ENCODE measurements around the gene DHRS13.
A peak's percentile ranks its signal among the peaks of the same experiment; 100 is the strongest.

The DHRS13 gene

GRCh38 chr17:28858801-28859355 lies 44.0 kb downstream of the DHRS13 start:
- DNase-seq (ENCODE audit: low read depth in 2 of 2): no peak

GRCh38 chr17:28857905-28858800 lies 44.7 kb downstream of the DHRS13 start:
- DNase-seq (ENCODE audit: low read depth in 2 of 2): no peak

- DNase-seq (ENCODE audit: low read depth in 2 of 2): no peak
Observed at GRCh38 chr17:28856028-28856574, 46.8 kb downstream of the DHRS13 start.

GRCh38 chr17:28855336-28855679 lies 47.6 kb downstream of the DHRS13 start:
- no peak for DNase-seq (ENCODE audit: low read depth in 2 of 2)

GRCh38 chr17:28854457-28855335 lies 48.2 kb downstream of the DHRS13 start, which contains the start of gene ERAL1:
Gene ERAL1 (plus strand): TSS chr17:28855016. CDS start chr17:28855035, 19 bp downstream.
- DNase-seq (ENCODE audit: low read depth in 2 of 2): peak; percentile 71 to 74

GRCh38 chr17:28853295-28853694 lies 49.6 kb downstream of the DHRS13 start:
- no peak for DNase-seq (ENCODE audit: low read depth in 2 of 2)

GRCh38 chr17:28849281-28849680 lies 53.6 kb downstream of the DHRS13 start:
- DNase-seq (ENCODE audit: low read depth in 2 of 2): no peak

- peak; percentile 47 to 67 for DNase-seq (ENCODE audit: low read depth in 2 of 2)
Observed at GRCh38 chr17:28848667-28849066, 54.2 kb downstream of the DHRS13 start.

Measured in activated CD4-positive, alpha-beta T cell treated with anti-CD3 and anti-CD28 coated beads for 24 hours (primary cell).